GM18511 (cell line): ENCODE data around the gene ITSN1.

ENCODE experiments used
- ATAC-seq: cut with Tn5 transposase; IDR thresholded peaks from one replicate; pipeline ENCODE4 v1.9.1; 2021; ENCODE audit warnings: mild to moderate bottlenecking, moderate library complexity; ENCODE audit not compliant: unreplicated experiment

Gene ITSN1

GRCh38 chr21:33881689-33882440 lies 239.6 kb downstream of the ITSN1 start:
- no peak for ATAC-seq

- no peak for ATAC-seq
Observed at GRCh38 chr21:33883118-33883517, 240.8 kb downstream of the ITSN1 start.

- ATAC-seq = no peak
Observed at GRCh38 chr21:33884376-33885171, 242.3 kb downstream of the ITSN1 start.

GRCh38 chr21:33885172-33885514 lies 242.8 kb downstream of the ITSN1 start:
- no peak for ATAC-seq

GRCh38 chr21:33886321-33886720 lies 244.0 kb downstream of the ITSN1 start:
- ATAC-seq = no peak

GRCh38 chr21:33890187-33890586 lies 247.9 kb downstream of the ITSN1 start:
- ATAC-seq = no peak

- ATAC-seq = no peak
Observed at GRCh38 chr21:33892853-33893252, 250.6 kb downstream of the ITSN1 start.

- no peak for ATAC-seq
Observed at GRCh38 chr21:33893917-33894316, 251.6 kb downstream of the ITSN1 start.

GRCh38 chr21:33894736-33895288 lies 252.5 kb downstream of the ITSN1 start:
- no peak for ATAC-seq

- no peak for ATAC-seq
Observed at GRCh38 chr21:33895356-33895755, 253.1 kb downstream of the ITSN1 start.

- no peak for ATAC-seq
Observed at GRCh38 chr21:33896691-33897090, 254.4 kb downstream of the ITSN1 start.

- no peak for ATAC-seq
Observed at GRCh38 chr21:33897098-33897497, 254.8 kb downstream of the ITSN1 start.

- ATAC-seq = no peak
Observed at GRCh38 chr21:33897739-33898138, 255.4 kb downstream of the ITSN1 start.

GRCh38 chr21:33898586-33898985 lies 256.3 kb downstream of the ITSN1 start:
- ATAC-seq = no peak

- no peak for ATAC-seq
Observed at GRCh38 chr21:33899199-33899598, 256.9 kb downstream of the ITSN1 start.

- ATAC-seq = no peak
Observed at GRCh38 chr21:33901412-33902288, 259.3 kb downstream of the ITSN1 start.

GRCh38 chr21:33902349-33902748 lies 260.0 kb downstream of the ITSN1 start:
- ATAC-seq = no peak

GRCh38 chr21:33904041-33904440 lies 261.7 kb downstream of the ITSN1 start:
- no peak for ATAC-seq

GRCh38 chr21:33908760-33909159 lies 266.5 kb downstream of the ITSN1 start:
- no peak for ATAC-seq

GRCh38 chr21:33909756-33910155 lies 267.5 kb downstream of the ITSN1 start:
- ATAC-seq = no peak

GRCh38 chr21:33914188-33914587 lies 271.9 kb downstream of the ITSN1 start:
- ATAC-seq = no peak
